Medulla oblongata (tissue), 1 donor: ENCODE measurements around the gene DAP.

ENCODE experiments used
- DNase-seq: peaks from one replicate; pipeline ENCODE4 v3.0.0-alpha.2; 2015; ENCODE audit errors: extremely low spot score

The DAP gene

DNA sequence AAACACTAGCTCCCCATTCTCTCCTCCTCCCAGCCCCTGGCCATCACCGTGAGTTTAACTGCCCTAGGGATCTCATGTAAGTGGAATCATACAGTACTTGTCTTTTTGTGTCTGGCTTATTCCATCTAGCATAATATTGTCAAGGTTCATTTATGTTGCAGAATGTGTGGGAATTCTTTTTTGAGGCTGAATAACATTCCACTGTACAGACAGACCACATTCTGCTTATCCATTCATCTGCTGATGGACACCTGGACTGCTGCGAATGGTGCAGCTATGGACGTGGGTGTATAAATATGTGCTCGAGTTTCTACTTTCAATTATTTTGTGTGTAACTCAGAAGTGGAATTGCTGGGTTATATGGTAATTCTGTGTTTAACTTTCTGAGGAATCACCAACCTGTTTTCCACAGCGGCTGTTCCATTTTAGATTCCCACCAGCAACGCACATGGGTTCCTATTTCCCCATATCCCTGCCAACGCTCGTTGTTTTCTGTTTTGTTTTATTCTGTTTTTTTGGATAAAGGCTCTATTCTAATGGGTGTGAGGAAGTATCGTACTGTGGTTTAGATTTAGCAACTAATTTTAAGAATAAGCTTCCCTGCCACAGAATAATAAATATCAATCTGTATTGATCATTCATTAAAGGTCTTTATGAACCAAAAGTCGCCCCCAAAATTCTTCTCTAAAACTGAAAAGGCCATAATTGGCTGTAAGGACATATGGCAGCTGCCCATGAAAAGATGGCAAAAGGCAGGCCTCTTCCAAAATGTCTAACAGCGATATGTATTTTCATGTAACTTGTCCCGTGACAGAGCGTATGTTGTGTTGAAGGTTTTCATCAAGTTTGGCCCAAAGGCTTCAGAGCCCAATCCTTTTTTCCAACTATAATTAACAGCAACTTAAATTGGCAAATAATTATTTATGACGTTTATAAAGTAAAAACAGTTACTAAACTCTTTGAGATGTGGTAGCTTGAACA, 70.3 kb downstream of the DAP start:
- no peak for DNase-seq

DNA sequence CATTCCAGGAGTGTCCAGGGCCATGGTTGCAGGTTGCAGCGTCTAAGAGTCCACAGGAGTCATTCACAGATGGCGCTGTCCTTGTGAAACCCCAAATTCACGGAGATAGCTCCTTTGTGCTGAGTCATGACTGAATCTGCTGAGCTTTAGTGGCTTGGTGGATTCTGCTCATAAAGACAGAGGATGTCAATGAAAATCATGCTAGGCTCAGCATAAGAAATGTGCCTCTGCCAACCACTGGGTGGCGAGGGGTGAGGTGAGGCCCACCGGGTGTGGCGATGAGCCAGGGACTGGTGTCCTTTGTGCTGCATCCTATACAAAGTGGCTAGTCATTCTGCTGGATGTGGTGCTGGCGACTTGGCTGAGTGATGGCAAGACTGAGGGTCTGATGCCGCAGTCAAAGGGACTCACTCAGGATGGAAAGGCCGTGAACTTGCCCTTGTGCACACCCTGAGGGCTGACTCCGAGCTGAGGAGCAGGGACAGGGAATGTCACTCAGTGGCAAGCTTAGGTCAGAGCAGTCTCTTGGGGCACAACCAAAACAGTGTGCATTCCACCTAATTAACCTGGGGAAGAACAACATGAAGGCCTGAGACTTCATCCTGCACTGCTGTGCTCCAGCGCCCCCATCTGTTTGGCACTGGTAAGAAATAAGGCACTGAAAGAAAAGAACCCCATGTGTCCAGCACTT, 71.5 kb downstream of the DAP start:
- no peak for DNase-seq

DNA sequence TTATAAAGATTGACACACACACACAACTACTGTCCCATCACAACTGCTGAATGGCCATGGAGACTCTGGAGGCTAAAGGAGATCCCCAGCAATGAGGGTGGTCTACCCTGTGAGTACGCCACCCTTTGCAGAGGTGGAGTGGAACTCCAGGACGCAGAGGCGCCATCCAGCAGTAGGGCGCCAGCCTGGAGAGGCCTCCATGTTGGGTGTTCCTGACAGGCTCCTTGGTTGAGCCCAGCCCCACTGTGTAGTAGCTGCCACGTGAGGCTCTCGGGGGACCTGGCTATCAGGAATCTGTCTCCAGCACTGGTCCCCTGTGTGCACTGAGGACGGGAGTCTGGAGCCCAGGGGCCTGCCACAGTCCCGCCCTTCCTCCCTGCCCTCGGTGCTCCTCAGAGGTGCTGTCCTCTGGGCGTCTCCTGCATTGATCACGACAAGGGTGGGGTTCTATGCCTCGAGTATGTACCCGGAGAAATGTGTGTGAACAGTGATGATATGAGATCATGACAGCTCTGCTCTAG, 72.3 kb downstream of the DAP start:
- DNase-seq = no peak

DNA sequence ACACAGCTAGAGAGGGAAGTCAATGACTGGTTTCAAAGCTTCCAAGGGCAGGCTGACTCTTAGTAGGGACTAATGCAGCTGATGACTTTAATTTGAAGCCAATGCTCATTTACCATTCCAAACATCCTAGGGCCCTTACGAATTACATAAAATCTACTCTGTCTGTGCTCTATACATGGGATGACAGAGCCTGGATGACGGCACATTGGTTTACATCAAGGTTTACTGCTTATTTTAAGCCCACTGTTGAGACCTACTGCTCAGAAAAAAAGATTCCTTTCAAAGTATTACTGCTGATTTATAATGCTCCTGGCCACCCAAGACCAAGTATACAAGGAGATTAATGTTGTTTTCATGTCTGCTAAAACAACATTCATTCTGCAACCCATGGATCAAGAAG, 74.1 kb downstream of the DAP start:
- DNase-seq = no peak

DNA sequence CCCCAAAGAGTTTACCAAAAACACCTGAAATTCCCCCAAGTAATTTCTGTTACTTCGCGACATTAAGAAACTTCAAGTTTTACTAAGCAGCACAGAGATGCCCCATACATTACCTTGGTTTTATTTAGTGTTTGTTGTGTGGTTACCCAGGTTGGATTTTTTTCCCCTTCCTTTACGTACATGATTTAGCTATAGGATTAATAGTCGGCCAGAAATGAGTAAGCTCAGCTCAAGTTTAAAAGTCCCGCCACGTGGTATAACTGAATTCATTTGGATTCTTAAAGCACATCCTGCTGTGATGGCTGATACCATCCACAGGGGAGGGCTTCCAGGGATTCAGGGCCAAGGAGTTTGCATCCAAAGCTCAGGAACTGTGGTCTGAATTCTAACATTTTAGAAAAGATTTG, 75.9 kb downstream of the DAP start:
- no peak for DNase-seq

DNA sequence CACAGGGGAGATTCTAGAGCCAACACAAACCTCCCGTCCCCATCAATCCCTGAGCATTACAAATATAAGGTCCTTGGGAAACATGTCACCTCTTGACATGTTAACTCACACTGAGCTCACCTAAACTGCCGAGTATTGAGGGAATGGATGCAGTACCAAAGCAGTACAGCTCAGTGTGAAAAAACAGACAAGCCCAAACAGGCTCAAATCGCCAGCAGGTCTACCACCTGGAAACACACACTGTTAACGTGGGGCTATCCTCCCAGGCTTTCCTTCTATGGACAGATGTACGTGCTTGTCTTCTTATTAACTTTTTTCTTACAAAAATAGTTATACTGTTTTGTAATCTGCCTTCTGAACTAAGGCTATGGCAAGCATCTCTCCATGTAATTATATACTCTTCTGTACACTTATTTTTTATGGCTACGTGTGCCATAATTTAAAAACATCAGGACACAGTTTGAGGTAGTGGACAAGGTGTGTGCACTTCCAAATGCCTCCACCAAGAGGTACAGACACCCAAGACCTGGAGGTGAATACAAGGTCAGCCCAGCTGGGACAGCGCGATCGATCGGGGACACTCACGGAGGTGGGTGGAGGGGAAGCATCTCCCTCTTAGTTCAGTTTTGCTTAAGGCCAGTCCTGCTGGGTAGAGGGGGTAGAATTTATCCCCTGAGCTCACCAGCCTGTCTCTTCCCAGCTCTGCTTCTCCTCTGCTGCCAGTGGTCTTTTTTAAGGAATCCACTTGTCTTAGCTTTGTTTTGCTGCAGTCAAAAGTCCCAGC, 76.5 kb downstream of the DAP start:
- no peak for DNase-seq

DNA sequence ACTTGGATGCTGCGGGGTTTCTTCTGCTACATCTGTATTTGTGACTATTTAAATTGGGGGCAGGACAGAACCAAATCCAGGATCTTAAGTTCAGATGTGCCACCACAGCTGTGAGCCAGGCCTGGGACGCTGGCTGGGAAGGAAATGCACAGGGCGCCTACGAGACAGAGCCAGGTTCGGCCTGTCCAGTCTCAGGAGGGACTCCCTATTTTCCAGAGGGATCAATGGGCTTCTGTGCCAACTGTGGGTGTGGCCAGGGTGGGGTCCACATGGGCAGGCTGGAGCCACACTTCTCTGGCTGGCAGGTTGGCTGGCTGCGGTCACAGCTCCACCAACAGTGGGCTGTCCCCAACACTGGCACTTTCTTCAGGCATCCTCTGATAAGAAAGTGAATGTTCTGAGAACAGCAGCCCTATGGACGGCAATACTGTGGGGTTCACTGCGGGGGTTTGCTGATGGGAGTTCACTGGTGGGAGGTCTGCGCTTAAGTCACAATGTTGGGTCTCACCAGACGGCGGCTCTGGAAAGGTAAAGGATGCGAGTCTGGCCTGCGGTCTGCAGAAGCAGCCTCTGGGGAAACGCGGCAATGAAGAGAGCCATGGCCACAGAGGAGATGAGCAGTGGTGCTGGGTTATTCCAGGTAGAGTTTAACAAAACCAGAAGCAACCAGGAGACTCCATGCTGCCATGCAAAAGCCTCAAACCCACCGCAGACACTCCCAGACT, 78.1 kb downstream of the DAP start:
- no peak for DNase-seq

DNA sequence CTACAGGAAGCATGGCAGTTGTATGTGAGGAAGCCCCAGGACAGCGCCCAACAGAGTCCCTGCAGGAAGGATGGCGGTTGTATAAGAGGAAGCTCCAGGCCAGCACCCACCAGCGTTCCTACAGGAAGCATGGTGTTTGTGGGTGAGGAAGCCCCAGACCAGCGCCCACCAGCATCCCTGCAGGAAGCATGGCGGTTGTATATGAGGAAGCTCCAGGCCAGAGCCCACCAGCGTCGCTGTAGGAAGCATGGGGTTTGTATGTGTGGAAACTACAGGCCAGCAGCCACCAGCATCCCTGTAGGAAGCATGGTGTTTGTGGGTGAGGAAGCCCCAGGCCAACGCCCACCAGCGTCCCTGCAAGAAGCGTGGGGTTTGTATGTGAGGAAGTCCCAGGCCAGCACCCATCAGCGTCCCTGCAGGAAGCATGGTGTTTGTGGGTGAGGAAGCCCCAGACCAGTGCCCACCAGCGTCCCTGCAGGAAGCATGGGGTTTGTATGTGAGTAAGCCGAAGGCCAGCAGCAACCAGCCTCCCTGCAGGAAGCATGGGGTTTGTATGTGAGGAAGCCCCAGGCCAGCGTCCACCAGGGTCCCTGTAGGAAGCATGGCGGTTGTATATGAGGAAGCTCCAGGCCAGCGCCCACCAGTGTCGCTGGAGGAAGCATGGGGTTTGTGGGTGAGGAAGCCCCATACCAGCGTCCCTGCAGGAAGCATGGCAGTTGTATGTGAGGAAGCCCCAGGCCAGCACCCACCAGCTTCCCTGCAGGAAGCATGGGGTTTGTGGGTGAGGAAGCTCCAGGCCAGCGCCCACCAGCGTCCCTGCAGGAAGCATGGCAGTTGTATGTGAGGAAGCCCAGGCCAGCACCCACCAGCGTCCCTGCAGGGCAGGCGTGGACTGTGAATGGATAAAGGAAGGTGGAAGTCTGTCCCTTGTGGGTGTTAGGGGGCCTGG, 79.0 kb downstream of the DAP start:
- no peak for DNase-seq

DNA sequence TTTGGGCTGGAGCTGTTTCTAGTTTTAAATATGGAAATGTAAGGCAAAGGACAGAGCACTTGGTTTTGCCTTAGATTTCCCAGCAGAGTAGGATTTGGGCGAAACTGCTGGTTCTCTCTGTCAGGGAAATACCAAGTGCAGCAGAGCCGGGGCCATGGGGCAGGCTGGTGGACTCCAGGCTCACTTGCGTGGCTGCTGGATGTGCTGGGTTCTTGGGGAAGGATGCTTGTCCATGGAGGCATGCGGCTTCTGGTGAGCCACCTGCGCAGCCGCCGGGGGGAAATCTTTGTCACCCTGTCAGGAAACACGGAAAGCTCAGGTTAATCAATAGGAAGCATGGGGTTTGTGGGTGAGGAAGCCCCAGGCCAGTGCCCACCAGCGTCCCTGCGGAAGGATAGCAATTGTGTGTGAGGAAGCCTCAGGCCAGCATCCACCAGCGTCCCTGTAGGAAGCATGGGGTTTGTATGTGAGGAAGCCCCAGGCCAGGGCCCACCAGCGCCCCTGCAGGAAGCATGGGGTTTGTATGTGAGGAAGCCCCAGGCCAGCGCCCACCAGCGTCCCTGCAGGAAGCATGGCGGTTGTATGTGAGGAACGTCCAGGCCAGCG, 80.1 kb downstream of the DAP start:
- no peak for DNase-seq

DNA sequence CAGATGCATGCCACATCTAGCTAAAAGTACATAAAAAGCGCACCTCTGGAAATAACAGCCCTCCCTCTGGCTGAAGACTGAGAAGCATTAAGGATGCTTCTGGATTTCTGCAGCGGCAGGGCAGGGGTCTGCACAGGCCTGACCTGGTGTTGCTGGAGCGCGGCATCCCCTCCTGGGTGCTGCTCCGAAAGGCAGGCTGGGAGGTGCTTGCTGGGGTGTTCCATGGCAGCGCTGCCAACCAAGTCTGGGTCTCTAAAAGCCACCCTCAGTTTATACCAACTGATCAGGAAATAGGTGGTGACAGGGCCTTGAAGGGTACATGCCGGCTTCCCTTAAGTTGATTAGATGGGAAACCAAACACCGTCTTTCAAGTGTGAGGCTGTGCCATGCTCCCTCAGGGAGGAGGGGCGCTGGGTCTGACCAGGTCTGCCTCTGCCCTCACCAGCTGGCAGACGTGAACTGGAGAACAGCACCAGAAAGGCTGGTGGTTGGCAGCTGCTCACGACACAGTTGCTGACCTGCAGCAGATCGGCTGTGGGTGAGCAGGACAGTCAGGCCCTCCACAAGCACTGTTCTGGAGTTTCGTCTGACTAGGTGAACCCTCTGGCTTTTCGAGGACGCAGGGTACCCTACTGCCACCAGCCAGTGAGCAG, 81.6 kb downstream of the DAP start:
- DNase-seq = no peak

DNA sequence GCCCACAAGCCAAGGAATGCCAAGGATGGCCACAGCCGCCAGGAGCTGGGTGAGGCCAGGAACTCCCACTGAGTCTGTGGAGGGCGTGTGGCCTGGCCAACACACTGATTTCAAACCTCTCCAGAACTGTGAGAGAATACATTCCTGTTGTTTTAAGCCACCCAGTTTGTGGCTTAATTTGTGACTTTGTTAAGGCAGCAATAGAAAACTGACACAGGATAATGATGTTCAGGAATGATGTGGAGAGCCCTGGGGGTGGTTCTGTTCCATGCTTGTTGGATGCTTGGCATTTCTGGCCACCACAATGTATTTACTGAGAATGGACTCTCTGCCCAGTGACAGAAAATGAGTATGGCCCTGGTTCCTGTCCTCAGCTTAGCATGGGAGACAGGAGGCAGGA, 82.8 kb downstream of the DAP start:
- DNase-seq = no peak

DNA sequence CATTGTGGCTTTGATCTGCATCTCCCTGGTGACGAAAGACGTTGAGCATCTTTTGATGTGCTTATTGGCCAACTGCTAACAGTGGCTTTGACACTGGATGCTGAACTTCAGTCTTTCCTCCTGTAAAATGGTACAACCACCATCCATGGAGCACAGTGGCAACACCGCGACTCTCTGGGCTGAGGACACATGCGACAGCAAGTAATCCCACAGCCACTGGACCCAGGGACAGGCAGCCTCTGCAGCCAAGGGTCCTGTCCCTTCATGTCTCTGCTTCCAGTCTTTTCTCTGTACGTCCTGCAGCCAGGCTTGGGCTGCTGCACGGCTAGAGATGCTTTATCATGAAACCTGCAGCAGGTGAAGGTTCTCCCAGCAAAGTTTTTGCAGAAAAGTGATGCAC, 83.5 kb downstream of the DAP start:
- no peak for DNase-seq

DNA sequence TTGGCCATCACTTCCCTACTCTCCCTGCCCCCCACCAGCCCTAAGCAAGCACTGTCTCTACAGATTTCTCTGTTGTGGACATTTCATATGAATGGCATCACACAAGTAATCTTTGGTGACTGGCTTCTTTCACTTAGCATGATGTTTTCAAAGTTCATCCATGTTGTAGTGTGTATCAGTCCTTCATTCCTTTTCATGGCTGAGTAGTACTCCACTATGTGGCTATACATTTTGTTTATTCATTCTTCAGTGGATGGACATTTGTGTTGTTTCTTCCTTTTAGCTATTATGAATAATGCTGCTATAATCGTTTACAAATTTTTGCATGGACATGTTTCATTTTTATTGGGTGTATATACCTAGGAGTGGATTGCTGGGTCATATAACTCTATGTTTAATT, 84.1 kb downstream of the DAP start:
- no peak for DNase-seq

DNA sequence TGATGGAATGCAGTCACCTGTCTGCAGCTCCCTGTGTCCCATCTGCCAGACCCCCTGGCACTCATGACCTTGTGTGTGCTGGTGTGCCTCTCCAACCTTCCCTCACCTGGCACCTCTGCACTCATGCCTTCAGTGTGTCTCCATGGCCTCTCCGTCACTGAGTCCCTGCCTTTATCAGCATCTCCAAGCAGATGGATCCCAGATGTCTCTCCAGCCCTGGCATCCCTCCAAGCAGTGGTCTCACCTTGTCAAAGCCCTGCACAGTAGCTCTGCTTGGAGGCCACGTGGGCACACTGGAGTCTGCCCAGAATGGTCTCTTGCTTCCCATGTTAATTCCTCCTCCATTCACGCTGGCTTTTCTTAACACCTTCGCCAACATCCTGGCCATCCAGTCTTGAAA, 84.8 kb downstream of the DAP start:
- no peak for DNase-seq

DNA sequence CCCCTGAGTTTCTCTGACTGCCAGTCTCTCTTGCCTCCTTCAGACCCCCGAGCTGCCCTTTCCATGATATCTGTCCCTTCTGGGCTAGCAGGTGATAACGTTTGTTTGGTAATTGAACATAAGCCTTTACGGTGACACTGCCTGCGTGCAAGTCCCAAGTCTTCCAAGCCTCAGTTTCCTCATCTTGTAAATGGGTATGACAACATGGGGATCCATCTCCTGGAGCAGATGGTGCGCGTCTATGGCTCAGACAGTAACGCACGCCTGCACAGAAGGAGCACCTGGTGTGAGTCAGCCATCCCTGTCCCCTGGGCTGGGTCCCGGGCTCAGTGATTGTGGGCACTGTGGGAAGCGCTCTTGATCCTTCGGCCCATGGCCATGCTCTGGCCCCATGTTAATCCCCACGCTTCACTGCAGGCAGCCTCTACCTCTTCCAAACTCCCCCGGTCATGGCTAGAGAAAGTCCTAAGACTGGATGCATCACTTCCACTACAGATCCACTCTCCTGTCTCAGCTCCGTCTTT, 85.8 kb downstream of the DAP start:
- DNase-seq = no peak

DNA sequence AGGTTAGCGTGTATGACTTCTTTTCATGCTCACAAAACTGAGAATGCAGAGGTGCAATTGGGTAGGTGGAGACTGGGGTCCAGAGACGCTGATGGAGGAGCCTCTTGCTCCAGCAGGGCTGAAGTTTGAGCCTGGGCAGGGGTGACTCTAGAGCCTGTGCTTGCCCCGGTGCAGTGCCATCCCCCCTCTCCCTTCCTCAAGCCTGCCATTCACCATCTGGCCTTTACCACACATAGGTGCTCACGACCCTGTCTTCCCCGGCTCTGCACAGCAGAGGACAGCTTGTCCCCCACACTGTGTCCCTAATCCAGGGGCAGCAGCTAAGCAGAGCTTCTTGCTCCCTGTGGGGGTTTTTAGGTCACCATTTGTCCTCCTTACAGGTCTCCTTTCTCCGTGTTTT, 86.5 kb downstream of the DAP start:
- DNase-seq = no peak

DNA sequence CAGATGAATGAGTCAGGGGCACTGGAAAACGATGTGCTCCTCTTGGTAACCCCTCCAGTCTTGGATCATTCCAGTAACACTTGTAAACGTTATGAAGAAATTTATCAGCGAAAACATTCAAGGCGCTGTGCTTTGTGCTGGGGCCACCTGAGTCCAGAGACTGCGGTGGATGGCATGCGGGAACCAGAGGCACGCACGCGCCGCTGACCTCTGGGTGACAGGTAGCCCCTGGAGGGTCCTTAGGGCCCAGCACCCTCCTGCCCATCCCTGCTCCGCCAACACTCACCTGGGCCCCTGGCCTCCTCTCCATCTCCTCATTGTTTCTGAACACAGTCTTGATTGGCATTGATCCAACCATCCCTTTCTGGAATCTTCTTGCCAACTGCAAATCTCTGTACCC, 86.9 kb downstream of the DAP start:
- no peak for DNase-seq

DNA sequence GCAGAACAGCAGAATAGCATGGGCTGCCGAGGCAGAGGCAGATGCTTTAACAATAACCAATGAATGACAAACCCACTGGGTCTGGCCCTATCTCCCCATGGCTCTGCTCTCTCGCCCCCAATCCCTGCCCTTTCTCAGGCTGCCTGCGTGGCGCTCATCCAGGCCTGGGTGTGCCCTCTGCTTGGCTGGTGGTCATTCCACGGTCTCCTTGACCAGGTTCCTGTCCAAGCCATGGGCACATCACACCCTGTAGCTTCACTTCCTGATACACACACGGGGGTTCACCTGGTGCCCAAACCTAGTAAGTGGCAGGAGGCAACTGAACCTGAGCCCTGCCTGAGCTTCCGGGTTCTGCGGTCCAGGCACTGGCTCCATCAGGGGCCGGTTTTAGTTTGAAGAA, 87.6 kb downstream of the DAP start:
- DNase-seq = no peak

DNA sequence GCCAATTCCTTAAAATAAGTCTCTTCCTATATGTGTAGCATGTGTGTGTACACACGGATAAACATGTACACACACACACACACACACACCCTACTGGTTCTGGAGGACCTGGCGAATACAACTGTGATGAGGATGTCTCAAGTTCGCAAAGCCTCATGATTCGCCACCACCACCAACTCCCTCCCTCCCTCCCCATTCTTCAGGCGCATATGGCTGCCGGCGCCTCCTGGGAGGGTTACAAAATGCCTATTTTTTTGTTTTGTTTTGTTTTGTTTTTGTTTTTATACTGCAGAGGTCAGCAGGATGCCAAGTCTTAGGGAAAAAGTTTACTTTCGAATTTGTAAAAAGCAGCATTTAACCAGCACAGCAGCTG, 88.0 kb downstream of the DAP start:
- no peak for DNase-seq
